Heart right ventricle (tissue), 16 donors: Measurements from ENCODE around the gene DOCK3. TPM values are rescaled to one million over a fixed set of nuclear protein-coding genes. Genes with fewer than 3 reads are reported as not detected.

ENCODE experiments used
- ATAC-seq, 8 donors: fragments of 200-7000 bp; cut with Tn5 transposase; one replicate each; pipeline ENCODE4 v1.9.1; 2020; ENCODE audit warnings: mild to moderate bottlenecking in 8 of 8, moderate library complexity in 8 of 8, moderate number of reproducible peaks in 1 of 8
- DNase-seq, 2 donors: peaks; one replicate each; pipeline ENCODE4 v3.0.0-alpha.2; 2020
- H3K27ac ChIP-seq, 10 donors: fragments of 200-600 bp; sonication (generic) in 2 of 10; one replicate each; pipeline versions ENCODE4 v1.5.0 to v1.8.0; 2020 to 2022; ENCODE audit warnings: mild to moderate bottlenecking in 3 of 10
- H3K27me3 ChIP-seq, 7 donors: fragments of 200-600 bp; one replicate each; pipeline ENCODE4 v1.8.0; 2021 to 2022; ENCODE audit warnings: mild to moderate bottlenecking in 2 of 7
- H3K36me3 ChIP-seq, 9 donors: fragments of 200-600 bp; sonication (generic) in 1 of 9; one replicate each; pipeline versions ENCODE4 v1.5.0 to v1.8.0; 2020 to 2022; ENCODE audit warnings: mild to moderate bottlenecking in 2 of 9
- H3K4me1 ChIP-seq, 9 donors: fragments of 200-600 bp; sonication (generic) in 1 of 9; one replicate each; pipeline versions ENCODE4 v1.5.0 to v1.8.0; 2020 to 2022; ENCODE audit warnings: mild to moderate bottlenecking in 4 of 9
- H3K4me3 ChIP-seq, 10 donors: fragments of 200-600 bp; sonication (generic) in 2 of 10; one replicate each; pipeline versions ENCODE4 v1.5.0 to v1.8.0; 2020 to 2022; ENCODE audit warnings: mild to moderate bottlenecking in 7 of 10, moderate library complexity in 2 of 10
- H3K9me3 ChIP-seq, 11 donors: fragments of 200-600 bp in 10 of 11; sonication (generic) in 2 of 11; one replicate each; pipeline versions ENCODE4 v1.5.0 to v1.8.0; 2013 to 2022; ENCODE audit warnings: mild to moderate bottlenecking in 2 of 11, control low read depth in 1 of 11, moderate library complexity in 1 of 11
- WGBS, 2 donors: extraction: QIAGEN DNeasy Blood & Tissue Kit; methylation state at CpG; one replicate each; pipeline ENCODE4 v1.1.7; 2013; ENCODE audit warnings: inconsistent platforms in 1 of 2; 5-methylcytosine and 5-hydroxymethylcytosine counted together
- intact Hi-C, 10 donors: fragments of 100-400 bp; cut with DNase I; formaldehyde crosslinking; loops; one replicate each; pipeline versions ENCODE4 v1.11.1 to v1.14.2; 2022
- polyA plus RNA-seq, 2 donors: library from polyadenylated mRNA; stranded (reverse); fragments of 200-250 nt; gene quantifications; one replicate each; pipeline ENCODE4 v1.2.3, GENCODE V29; 2013
- total RNA-seq, 10 donors: library from RNA; stranded (reverse); fragmentation: NEBNext Ultra II Directional in 3 of 10; extraction: Animal tissue kit (Norgen Biotek cat#: 25700) in 3 of 10; gene quantifications; one replicate each; pipeline versions ENCODE4 v1.2.1 to v1.2.4, GENCODE V29; 2021 to 2023
- TF ChIP-seq, protein P1 (sequence below), 9 donors: fragments of 200-600 bp; sonication (generic) in 2 of 9; IDR thresholded peaks; one replicate each; pipeline versions ENCODE4 v1.5.0 to v1.8.0; 2021 to 2022; ENCODE audit warnings: antibody characterized with exemption in 9 of 9, mild to moderate bottlenecking in 5 of 9, moderate library complexity in 1 of 9
- donor health status: Arrhythmogenic right ventricular cardiomyopathy.
- donor health status: ischemic (EF 13 %, LVEDD 7.1; RV severe dilation, severe dysfunction).
- donor health status: healthy with polysubstance abuse.
- donor health status: DM: no; HTN: yes; CAD: no.
- donor health status: DM: no; HTN: no; CAD: no.
- donor health status: ischemic (EF 25% LVEDD 6.9; RV normal size, moderate dysfunction).
- donor health status: ischemic (EF 25% LVEDD 5.7; RV mildly dilated, moderate dysfunction).
- donor health status: healthy.
- donor health status: DM: yes; HTN: yes; CAD: no.
- donor health status: Ischemic cardiomyopathy.
- donor health status: ischemic (EF 35%, LVEDD 5.7; RV mildly dilated, moderate dysfunction).
- donor health status: nonischemic (EF 11% LVEDD 7.7; RV severe dilation, severe dysfunction).
- donor health status: DM: yes; HTN: yes; CAD: no.
- donor health status: PGD.
- donor health status: ischemic (EF 29% LVEDD 5.4; RV normal size, mild dysfunction).
- donor health status: nonischemic (EF 23%, LVEDD 6.1; RV moderate dilation, normal function).

DOCK3 gene
- total and polyA plus RNA-seq, 12 donors: 1.2 to 6.6 (median 4.7) TPM

DNA sequence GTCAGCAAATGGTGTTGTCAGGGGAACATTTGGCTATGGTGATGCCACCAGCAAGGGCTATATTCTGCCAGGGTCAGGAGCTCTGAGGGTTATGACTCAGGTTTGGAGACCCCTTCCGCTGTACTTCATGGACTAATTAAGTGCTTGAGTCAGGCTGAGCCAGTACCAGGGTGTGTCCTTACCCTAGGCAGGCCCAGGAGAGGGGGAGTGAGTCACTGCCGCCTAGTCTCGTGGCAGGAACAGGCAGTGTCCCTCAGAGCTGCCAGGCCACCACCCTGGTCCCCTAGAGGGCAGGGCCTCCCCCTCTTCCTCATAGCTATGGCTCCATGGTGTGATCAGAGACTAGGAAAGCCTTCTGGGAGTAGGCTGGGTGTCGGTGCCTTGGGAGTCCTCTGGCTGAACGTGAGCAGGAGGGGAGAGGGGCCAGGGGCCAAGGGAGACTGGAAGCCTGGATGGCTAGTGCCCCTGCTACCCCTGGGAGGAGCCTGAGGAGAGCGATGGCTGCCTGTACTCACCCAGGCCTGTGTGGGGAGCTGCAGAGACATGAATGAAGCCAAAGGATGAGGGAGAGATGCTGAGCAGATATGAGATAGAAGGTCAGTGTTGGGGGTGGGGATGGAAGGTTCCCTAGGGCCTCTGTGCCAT lies 47.2 kb upstream of the DOCK3 start:
- TF ChIP-seq, protein P1, sequence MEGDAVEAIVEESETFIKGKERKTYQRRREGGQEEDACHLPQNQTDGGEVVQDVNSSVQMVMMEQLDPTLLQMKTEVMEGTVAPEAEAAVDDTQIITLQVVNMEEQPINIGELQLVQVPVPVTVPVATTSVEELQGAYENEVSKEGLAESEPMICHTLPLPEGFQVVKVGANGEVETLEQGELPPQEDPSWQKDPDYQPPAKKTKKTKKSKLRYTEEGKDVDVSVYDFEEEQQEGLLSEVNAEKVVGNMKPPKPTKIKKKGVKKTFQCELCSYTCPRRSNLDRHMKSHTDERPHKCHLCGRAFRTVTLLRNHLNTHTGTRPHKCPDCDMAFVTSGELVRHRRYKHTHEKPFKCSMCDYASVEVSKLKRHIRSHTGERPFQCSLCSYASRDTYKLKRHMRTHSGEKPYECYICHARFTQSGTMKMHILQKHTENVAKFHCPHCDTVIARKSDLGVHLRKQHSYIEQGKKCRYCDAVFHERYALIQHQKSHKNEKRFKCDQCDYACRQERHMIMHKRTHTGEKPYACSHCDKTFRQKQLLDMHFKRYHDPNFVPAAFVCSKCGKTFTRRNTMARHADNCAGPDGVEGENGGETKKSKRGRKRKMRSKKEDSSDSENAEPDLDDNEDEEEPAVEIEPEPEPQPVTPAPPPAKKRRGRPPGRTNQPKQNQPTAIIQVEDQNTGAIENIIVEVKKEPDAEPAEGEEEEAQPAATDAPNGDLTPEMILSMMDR (IDR thresholded peaks at IDR 0.05): peak in 6 of 9 donors; percentile 17 to 54 (median 44)
- DNase-seq: peak in 1 of 2 donors; percentile 56
- Histone ChIP-seq H3K27ac (peak overlapping the region in 9 of 10 donors; percentile 47 to 97 (median 69)), H3K36me3 (peaks cover 0 to 24% (median 0%) of the 10 kb centered on the region in 9 donors), H3K4me3 (no peak overlapping the region), H3K27me3 (no peaks in the 10 kb centered on the region), H3K9me3 (no peaks in the 10 kb centered on the region), H3K4me1 (peaks cover 15 to 100% (median 82%) of the 10 kb centered on the region in 9 donors)
- WGBS, 2 donors: 34 to 45% methylated on average over 6 of the region's 6 CpGs
- ATAC-seq: peak; percentile 36 to 94 (median 84)
- intact Hi-C loops: loop anchor here in 1 of 10 donors (10.0 kb wide), 1 partner anchor 747 kb away; no protein-coding TSS in a partner anchor

DNA sequence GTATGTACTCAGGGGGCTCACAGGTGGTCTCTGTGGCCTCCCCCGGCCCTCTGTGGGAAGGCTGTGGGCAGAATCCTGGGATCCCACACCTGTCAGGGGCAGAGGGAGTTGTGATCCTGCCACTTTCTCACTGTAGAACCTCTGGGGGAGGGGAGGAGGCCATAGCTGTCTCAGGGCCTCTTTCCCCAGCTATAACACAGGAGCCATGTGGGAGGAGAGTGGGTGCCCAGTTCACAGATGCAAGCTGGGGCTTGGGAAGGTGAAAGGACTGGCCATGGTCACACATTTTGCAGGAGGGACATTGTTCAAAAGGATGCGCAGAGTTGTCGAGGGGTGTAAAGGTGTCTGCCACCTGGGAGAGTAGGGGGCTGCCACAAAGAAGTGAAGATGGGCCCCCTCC lies 46.1 kb upstream of the DOCK3 start:
- Histone ChIP-seq H3K9me3 (no peaks in the 10 kb centered on the region), H3K27ac (peak overlapping the region in 8 of 10 donors; percentile 8 to 82 (median 66)), H3K4me3 (no peak overlapping the region), H3K27me3 (no peaks in the 10 kb centered on the region), H3K36me3 (peaks cover 0 to 16% (median 0%) of the 10 kb centered on the region in 9 donors), H3K4me1 (peaks cover 13 to 100% (median 76%) of the 10 kb centered on the region in 9 donors)
- no peak for DNase-seq
- intact Hi-C loops: loop anchor here in 1 of 10 donors (10.0 kb wide), 1 partner anchor 746 kb away; no protein-coding TSS in a partner anchor
- no peak for ATAC-seq
- WGBS, 2 donors: 94% methylated on average over 3 of the region's 3 CpGs
- TF ChIP-seq, protein P1 (IDR thresholded peaks at IDR 0.05): no peak

DNA sequence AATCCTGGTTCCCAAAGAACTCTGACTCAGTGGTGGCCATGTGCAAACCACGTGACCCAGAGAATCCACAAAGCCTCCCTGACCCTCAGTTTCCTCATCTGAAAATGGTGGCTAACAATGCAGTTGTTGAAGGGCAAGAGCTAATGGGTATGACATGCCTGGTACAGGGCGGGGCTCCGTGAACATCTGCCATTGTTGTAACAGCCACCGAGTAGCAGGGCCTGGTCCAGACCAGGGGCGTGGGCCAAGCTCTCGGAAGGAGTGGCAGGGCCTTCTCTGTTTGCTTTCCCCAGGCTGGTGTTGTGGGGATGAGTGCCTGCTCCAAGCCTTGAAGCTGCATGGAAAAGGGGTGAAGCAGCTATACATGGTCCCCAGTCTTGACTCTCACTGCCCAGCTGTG lies 44.3 kb upstream of the DOCK3 start:
- no peak overlapping the region for H3K4me3 ChIP-seq
- H3K4me1 ChIP-seq: peaks cover 8 to 94% (median 64%) of the 10 kb centered on the region in 9 donors
- H3K27ac ChIP-seq: peak overlapping the region in 4 of 10 donors; percentile 12 to 70 (median 50)
- ATAC-seq: no peak
- peaks cover 0 to 15% (median 0%) of the 10 kb centered on the region in 9 donors for H3K36me3 ChIP-seq
- 78 to 81% methylated on average over 6 of the region's 6 CpGs for WGBS, 2 donors
- DNase-seq: no peak
- TF ChIP-seq, protein P1 (IDR thresholded peaks at IDR 0.05): no peak
- no peaks in the 10 kb centered on the region for H3K9me3 ChIP-seq
- no peaks in the 10 kb centered on the region for H3K27me3 ChIP-seq
- intact Hi-C loops: no loop called here

DNA sequence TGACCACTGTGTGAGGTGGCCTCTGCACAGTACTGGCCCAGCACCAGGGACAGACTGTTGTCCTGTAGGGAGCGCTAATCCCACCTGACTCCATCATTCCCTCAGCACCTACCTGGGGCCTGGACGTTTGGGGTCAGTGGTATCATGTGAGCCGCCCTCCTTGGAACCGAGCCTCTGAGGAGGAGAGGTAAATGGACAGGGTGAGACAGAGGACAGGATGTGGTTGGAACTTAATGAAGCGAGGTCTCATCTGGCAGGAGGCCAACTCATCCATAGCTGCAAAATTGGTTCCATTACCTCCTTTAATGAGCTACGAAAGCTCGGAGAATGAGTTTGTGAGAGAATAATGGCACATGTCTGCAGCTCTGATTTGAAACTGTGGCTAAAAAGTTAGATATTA lies 43.9 kb upstream of the DOCK3 start:
- no peak for DNase-seq
- no peak for ATAC-seq
- intact Hi-C loops: no loop called here
- H3K4me1 ChIP-seq: peaks cover 7 to 90% (median 60%) of the 10 kb centered on the region in 9 donors
- TF ChIP-seq, protein P1 (IDR thresholded peaks at IDR 0.05): no peak
- H3K9me3 ChIP-seq: no peaks in the 10 kb centered on the region
- no peaks in the 10 kb centered on the region for H3K27me3 ChIP-seq
- peaks cover 0 to 15% (median 0%) of the 10 kb centered on the region in 9 donors for H3K36me3 ChIP-seq
- 46 to 64% methylated on average over 7 of the region's 7 CpGs for WGBS, 2 donors
- peak overlapping the region in 4 of 10 donors; percentile 4 to 70 (median 44) for H3K27ac ChIP-seq
- H3K4me3 ChIP-seq: no peak overlapping the region
